ELF-1 (cell line): ENCODE results near the gene TMEM150B.
A peak's percentile ranks its signal among the peaks of the same experiment; 100 is the strongest.

Experiments used
- DNase-seq: peaks from one replicate; pipeline ENCODE4 v3.0.0-alpha.2; 2016; ENCODE audit warnings: low read depth, low spot score

Gene TMEM150B

DNA sequence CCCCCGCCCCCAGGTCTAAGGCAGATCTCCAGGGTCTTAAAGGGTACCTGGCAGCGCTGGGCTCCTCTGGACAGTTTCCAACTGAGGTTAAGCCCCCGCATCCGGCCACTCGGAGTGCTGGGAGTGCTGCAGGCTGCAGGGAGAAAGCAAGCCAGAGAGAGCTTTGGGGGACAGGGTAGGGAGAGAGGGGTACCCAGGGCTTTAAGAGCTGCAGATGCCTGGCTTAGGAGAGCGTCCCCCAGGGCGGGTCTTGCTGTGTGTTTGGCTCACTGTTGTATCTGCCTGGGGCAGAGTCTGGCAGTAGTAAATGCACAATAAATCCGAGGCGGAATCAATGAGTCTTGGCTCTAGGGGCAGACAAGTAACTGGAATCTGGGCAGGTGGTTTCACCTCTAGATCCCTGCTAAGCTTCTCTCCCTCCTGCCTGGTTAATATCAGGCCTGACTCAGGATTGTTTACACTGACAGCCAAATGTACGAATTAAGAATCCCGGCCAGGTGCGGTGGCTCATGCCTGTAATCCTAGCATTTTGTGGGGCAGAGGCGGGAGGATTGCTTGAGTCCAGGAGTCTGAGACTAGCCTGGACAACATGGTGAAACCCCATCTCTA, 30.2 kb upstream of the TMEM150B start:
- DNase-seq: peak; percentile 73

DNA sequence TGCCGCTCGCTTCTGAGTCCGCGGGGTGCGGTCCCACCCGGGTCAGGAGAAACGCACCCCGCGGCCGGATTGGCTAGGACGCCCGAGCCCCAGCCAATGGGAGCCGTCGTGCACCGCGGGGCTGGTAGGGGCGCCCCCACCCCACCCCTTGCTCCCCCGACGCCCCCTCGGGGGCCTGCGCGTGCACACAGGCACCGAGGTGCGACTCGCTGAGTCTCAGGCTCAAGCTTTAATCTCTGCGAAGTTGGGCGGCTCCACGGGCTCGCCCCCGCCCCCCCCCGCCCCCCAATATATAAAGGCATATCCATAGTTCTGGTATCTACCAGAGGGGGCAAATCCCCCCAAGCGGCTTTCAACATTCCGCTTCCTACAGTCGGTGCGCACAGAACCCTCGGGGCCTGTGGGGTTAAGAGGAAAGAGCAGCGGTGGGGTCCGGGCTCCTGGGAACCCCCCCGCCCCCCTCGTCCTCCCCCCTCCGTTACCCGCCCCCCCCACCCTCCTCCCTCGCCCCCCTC, 29.6 kb upstream of the TMEM150B start, which contains the start of gene COX6B2:
Gene COX6B2, minus strand, starts transcription at position 22 of the 515 bp plus-strand sequence. CDS start 198 bp downstream, outside the sequence.
- DNase-seq: no peak

GRCh38 chr19:55353803-55354697, 28.9 kb upstream of the TMEM150B start:
- DNase-seq: peak; percentile 89

DNA sequence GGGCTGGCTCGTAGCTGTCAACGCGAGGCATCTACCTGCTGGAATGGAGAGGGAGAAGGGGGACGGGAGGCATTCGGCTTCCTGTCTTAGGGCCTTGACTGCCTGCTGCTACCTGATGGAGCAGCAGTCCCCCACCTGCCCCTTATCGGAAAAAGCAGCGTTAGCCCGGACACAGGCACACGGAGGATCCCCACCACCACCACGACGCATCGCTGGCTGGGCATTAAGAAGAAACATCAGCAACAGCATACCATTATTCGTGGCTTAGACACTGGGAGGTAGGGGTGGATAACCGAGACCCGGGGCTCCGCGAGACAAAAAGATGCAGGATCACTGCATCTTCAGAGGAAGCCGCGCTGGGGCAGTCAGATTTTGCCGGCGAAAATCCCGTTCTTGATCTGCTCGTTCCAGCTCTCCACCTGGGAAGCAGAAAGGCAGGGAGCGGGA, 28.2 kb upstream of the TMEM150B start:
- DNase-seq: no peak

GRCh38 chr19:55352549-55353145, 27.5 kb upstream of the TMEM150B start:
- DNase-seq: peak; percentile 30

DNA sequence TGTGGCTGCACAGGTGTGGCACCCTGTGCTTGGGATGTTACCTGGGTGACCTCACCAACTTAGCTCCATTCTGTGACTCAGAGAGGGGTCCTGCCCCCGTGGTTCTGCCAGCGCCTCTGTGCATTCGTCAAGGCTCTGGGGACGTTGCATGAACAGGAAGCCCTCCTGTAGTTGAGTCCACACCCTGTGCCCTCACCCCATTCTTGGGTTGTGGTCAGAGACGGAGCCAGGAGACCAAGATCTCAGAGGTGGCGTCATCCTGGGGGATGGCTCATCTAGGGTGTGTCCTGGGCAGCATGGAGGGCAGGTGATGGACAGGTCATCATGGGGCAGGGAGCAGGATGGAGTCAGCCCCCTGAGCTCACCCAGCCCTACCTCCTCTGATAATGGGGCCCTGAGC, 26.9 kb upstream of the TMEM150B start:
- DNase-seq: no peak

- no peak for DNase-seq
Measured at GRCh38 chr19:55350620-55351315, 25.6 kb upstream of the TMEM150B start.

DNA sequence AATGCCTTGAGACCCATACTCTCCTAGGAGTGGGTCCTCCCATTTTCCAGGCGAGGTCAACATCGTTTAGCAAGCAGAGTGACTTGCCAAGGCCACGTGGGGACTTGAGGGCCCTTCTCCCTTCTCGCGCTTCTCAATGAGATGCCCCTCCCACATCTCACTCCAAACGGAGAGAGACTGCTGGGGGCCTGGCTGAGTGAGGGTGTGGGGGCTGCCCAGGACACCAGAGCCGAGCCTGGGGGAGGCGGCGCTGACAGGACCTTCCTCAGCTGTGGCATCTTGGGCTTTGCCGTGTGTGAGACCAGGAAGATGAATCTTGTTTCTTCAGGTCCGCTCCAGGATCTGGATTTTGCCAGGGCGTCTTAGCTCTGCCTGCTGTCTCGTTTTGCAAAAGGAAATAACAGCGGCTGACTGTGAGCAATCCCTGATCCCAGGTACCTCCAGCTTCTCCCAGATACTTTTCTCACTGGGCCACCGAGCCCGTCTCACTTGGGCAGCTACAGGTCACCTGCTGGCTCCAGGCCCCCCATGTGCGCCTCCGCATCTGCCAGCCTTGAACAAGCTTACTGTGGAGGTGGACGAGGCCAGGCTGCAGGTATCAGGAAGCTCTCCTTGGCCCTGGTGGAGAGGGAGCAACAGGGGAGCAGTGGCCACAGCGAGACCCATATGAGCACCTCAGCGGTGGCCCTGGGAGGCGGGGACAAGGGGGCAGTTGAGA, 23.3 kb upstream of the TMEM150B start:
- DNase-seq: peak; percentile 69

GRCh38 chr19:55347442-55348009, 22.4 kb upstream of the TMEM150B start:
- no peak for DNase-seq

DNA sequence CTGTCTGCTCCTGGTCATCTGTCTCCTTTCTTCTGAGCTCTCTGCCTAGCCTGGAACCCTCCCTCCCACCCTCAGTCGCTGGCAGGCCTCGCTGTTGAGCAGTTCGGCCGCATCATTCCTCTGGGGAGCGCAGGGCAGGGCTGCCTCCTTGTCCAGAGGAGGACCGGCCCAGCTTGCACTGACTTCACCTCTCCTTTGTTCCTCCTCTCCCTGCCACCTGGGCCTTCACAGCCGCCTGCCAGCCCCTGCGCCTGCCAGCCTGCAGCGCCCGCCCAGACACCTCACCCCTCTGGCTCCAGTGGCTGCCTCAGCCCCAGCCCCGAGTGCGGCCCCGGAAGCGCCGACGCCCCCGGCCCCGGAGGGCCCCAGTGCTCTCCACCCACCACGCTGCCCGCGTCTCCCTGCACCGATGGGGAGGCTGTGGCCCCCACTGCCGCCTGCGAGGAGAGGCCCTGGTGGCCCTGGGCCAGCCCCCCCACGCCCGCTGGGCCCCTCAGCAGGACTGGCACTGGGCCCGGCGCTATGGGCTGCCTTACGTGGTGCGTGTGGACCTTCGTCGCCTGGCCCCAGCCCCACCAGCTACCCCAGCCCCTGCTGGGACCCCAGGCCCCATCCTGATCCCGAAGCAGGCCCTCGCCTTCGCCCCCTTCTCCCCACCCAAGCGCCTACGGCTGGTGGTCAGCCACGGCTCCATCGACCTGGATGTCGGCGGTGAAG, 21.7 kb upstream of the TMEM150B start:
- no peak for DNase-seq

DNA sequence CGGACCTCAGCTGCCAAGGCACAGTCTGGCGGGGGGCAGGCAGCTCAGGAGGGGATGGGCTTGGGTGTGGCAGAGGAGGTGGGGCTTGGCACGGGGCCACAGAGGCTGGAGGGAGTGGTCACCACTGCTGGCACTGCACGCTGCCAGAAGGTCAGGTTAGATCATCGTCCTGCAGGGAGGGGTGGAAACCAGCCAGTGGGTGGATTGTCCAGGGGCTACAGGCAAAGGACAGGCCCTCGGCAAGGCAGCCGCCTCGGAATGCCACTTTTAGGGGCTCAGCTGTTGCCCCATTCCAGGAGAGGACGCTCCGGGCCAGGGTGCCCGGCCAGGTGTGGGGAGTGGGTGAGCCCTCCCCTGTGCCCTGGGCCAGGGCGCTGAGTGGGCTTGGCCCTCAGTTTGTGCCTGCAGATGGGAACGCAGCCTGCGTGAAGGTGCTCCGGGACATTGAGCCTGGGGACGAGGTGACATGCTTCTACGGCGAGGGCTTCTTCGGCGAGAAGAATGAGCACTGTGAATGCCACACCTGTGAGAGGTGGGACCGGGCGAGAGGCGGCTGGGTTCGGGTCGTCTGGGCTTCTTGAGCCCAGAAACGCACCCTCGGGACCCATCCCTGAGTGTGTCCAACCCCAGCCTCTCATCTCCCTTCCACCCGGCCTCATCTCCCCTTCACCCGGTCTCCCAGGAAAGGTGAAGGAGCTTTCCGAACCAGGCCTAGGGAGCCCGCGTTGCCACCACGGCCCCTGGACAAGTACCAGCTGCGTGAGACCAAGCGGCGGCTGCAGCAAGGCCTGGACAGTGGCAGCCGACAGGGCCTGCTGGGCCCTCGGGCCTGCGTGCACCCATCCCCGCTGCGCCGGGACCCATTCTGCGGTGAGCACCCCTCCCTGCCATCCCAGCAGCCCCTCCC, 20.9 kb upstream of the TMEM150B start:
- DNase-seq: no peak

DNA sequence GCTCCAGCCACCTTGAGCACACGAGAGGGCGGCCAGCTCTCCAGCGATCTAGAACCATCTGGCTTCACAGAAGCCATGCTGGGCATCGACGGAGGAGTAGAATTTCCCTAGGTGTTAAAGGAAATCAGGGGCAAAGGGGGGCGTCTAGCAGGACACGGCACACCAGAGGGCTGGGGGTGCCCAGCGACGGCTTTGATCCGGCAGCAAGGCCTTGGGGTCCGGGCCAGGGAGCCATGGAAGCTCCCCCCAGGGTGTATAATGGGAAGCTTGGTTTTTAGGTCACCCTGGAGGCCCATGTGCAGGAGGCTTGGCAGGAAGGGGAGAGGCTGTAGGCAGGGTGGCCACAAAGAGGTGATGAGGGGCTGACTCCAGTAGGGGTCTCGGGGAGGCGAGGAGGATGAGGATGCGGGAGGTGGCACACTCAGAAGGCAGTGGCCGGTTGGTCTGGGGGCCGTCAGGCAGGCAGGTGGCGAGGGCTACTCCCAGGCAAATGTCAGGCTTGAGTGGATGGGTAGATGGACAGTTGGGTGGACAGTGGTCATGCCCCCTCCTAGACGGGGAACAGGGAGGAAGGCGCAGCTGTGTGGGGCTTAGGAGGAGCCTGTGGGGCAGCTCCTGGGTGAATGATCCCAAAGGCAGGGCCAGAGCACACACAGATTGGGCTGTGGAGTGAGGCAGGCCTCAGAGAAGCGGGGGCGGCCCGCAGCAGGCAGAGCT, 20.1 kb upstream of the TMEM150B start:
- no peak for DNase-seq

- DNase-seq: peak; percentile 30
Measured at GRCh38 chr19:55344444-55344843, 19.3 kb upstream of the TMEM150B start.

GRCh38 chr19:55341595-55342531, 16.7 kb upstream of the TMEM150B start:
- no peak for DNase-seq

- peak; percentile 67 for DNase-seq
Measured at GRCh38 chr19:55341171-55341588, 16.0 kb upstream of the TMEM150B start.

DNA sequence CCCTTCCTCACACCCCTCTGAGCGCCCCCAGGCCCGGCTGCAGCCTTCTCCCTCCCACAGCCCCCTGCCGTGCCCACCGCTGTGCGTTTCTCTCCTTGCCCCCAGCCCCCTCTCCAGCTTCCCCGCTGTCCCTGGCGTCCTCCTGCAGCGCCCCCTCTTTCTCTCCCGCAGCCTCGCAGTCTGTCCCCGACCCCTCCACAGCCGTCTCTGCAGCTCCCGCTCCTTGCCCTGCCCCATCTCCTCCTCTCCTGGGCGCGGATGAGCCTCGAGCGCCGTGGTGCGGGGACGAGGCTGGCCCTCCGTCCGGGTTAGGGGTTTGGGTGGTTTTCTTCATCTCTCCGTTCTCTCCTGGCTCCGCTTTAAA, 15.6 kb upstream of the TMEM150B start:
- peak; percentile 36 for DNase-seq
